TTC549 (cell line): ENCODE data around the gene RAP2B.

Source experiments
- FAIRE-seq: peaks from 2 replicates; lab custom pipeline; 2012; peaks lifted over from hg19 to GRCh38; lab: Jason Lieb, UNC

RAP2B gene

GRCh38 chr3:153160451-153161137 lies 1.4 kb upstream of the RAP2B start:
- FAIRE-seq, result no peak

- FAIRE-seq, result peak; percentile 98
Measured at GRCh38 chr3:153161138-153161713, 800 bp upstream of the RAP2B start.

GRCh38 chr3:153162513-153163392 lies 727 bp downstream of the RAP2B start:
- no peak for FAIRE-seq

- FAIRE-seq, result no peak
Measured at GRCh38 chr3:153163393-153163724, 1.3 kb downstream of the RAP2B start.

- no peak for FAIRE-seq
Measured at GRCh38 chr3:153163756-153164550, 1.9 kb downstream of the RAP2B start.

GRCh38 chr3:153165261-153165681 lies 3.2 kb downstream of the RAP2B start:
- FAIRE-seq, result no peak

GRCh38 chr3:153166206-153166605 lies 4.2 kb downstream of the RAP2B start:
- no peak for FAIRE-seq

- FAIRE-seq, result no peak
Measured at GRCh38 chr3:153166796-153167195, 4.8 kb downstream of the RAP2B start.

- no peak for FAIRE-seq
Measured at GRCh38 chr3:153169793-153170383, 7.9 kb downstream of the RAP2B start.

GRCh38 chr3:153171256-153171655 lies 9.2 kb downstream of the RAP2B start:
- FAIRE-seq, result no peak

- no peak for FAIRE-seq
Measured at GRCh38 chr3:153171918-153172317, 9.9 kb downstream of the RAP2B start.

- no peak for FAIRE-seq
Measured at GRCh38 chr3:153172796-153173757, 11.1 kb downstream of the RAP2B start.

- FAIRE-seq, result no peak
Measured at GRCh38 chr3:153173758-153174516, 11.9 kb downstream of the RAP2B start.

- no peak for FAIRE-seq
Measured at GRCh38 chr3:153176197-153176596, 14.2 kb downstream of the RAP2B start.

- FAIRE-seq, result no peak
Measured at GRCh38 chr3:153180860-153181372, 18.9 kb downstream of the RAP2B start.

- no peak for FAIRE-seq
Measured at GRCh38 chr3:153182501-153183293, 20.7 kb downstream of the RAP2B start.

GRCh38 chr3:153190923-153191322 lies 28.9 kb downstream of the RAP2B start:
- FAIRE-seq, result no peak

- no peak for FAIRE-seq
Measured at GRCh38 chr3:153192327-153192726, 30.3 kb downstream of the RAP2B start.
